ENCODE measurements around the gene TRIM10.

GRCh38 chr6:30168741-30169140 lies 7.7 kb upstream of the TRIM10 start:
- TF ChIP-seq, protein P1, sequence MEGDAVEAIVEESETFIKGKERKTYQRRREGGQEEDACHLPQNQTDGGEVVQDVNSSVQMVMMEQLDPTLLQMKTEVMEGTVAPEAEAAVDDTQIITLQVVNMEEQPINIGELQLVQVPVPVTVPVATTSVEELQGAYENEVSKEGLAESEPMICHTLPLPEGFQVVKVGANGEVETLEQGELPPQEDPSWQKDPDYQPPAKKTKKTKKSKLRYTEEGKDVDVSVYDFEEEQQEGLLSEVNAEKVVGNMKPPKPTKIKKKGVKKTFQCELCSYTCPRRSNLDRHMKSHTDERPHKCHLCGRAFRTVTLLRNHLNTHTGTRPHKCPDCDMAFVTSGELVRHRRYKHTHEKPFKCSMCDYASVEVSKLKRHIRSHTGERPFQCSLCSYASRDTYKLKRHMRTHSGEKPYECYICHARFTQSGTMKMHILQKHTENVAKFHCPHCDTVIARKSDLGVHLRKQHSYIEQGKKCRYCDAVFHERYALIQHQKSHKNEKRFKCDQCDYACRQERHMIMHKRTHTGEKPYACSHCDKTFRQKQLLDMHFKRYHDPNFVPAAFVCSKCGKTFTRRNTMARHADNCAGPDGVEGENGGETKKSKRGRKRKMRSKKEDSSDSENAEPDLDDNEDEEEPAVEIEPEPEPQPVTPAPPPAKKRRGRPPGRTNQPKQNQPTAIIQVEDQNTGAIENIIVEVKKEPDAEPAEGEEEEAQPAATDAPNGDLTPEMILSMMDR (IDR thresholded peaks at IDR 0.05; ENCODE audit: low read depth, low read length, missing input control), result no peak
- TF ChIP-seq, protein P2, sequence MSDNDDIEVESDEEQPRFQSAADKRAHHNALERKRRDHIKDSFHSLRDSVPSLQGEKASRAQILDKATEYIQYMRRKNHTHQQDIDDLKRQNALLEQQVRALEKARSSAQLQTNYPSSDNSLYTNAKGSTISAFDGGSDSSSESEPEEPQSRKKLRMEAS (IDR thresholded peaks at IDR 0.05), result no peak
- TF ChIP-seq JUND (IDR thresholded peaks at IDR 0.05), result no peak

All from liver (tissue), 3 donors.